Forelimb muscle (tissue), 1 donor: Measurements from ENCODE around the gene MYO15A. TPM values are rescaled to one million over a fixed set of nuclear protein-coding genes. Genes with fewer than 3 reads are reported as not detected.

ENCODE experiments used
- DNase-seq: peaks from one replicate; pipeline ENCODE4 v3.0.0-alpha.2; 2013; ENCODE audit warnings: low read depth
- polyA plus RNA-seq: library from polyadenylated mRNA; unstranded; fragments of 120-200 nt; gene quantifications from one replicate; pipeline ENCODE4 v1.2.1, GENCODE V29; 2013; ENCODE audit not compliant: insufficient read length

The MYO15A gene
- polyA plus RNA-seq, 1 donor: 1.2 TPM

DNA sequence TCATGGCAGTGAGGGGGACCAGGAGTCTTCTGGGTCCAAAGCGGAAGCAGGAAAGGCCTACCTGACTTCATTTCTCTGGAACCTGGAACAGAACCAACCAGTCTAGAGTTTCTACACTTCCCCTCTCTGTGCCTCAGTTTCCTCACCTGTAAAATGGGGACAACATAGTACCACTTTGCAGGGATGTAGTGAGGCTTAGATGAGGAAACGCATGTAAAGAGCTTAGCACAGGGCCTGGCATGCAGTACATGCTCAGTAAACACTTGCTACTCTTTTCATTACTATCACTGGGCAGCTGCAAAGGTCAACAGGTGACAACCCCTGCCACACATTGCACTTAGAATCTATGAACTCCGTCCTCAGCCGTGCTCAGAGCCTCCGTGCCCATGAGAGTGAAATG is 24.2 kb downstream of the MYO15A start:
- DNase-seq: no peak

DNA sequence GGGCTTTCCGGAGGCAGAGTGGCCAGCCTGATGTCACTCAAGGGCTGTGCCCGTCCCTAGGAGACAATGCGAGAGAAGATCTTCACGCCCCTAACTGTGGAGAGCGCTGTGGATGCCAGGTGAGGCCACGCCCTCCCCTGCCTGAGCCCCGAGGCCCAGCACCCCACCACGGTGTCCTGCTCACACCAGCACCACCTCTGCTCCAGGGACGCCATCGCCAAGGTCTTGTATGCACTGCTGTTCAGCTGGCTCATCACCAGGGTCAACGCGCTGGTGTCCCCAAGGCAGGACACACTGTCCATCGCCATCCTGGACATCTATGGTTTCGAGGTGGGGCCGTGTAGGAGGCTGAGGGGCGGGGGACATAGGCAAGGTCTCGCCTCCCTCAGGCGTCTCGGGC is 27.8 kb downstream of the MYO15A start:
- no peak for DNase-seq

DNA sequence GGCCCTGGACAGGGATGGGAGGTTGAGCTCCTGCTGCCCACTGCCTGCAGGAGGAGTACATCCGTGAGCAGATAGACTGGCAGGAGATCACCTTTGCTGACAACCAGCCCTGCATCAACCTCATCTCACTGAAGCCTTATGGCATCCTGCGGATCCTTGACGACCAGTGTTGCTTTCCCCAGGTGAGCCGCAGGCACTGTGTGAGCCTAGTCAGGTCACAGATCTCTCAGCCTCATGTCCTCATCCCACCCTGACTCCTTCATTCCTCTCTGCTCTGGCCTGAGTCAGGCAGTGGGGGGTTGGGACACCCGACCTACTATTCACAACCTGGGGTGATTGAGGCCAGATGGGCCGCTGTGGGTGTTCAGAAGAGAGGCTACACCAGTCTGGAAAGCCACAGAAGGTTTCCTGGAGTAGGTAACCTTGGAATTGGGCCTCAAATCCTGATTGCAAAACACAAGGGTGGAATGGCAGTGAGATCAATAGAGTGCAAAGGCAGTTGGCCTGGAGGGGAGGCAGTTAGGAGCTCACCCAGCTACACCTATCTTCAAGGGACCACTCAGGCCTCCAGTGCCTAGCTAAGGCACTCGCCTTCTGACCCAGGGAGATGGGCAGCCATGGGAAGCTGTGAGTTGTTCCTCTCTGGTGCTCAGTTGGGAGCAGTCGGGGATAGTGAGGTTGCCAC is 29.7 kb downstream of the MYO15A start:
- no peak for DNase-seq

DNA sequence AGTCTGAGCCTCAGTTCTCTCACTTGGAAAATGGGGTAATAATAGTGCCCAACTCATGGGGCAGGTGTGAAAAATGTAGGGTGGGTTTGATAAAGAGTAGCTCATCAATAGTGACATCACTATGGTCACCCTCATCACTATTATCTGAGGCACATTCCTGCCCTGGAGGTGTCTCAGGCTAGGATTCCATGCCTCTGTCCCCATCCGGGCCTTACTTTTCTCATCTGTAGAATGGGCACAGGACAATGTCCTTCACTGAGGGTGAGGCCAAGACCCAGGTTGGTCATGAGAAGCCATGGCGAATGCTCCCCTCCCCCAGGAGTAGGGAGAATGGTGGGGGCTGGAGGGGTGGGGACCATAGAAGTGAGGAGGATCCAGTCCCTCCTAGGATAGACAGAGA is 30.5 kb downstream of the MYO15A start:
- no peak for DNase-seq

DNA sequence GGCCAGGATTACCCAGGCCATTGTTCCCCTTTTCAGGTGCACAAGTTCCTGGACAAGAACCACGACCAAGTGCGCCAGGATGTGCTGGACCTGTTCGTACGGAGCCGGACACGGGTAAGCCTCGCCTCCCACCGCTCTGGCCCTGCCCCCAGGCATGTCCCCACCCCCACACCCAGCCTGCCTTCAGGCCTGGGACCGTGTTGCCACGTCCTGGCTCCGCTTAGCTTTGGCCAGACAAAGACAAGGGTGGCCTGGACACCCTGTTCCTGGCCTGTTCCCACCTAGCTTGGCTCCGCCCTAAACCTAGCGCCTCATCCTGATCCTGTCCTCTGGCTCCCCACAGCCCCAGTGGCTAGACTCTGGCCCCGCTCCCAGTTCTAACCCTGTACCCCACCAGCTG is 30.9 kb downstream of the MYO15A start:
- no peak for DNase-seq

DNA sequence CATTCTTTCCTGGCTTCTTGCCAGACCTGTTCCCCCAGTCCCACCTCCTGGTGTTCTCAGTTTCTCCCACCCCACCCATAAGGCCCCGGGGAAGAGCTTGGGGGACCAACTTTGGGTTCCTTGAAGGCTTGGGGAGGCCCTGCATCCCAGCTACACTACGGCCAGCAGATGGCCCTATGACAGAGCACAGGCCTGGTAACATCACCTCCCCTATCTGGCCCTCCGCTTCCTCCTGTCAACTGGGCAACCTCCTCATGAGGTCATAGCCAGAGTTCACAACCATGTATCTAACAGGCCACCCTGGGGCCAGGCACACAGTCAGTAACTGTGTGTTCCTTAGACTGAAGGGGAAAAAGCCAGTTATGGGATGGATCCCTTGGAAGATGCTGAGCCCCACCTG is 31.4 kb downstream of the MYO15A start:
- no peak for DNase-seq

DNA sequence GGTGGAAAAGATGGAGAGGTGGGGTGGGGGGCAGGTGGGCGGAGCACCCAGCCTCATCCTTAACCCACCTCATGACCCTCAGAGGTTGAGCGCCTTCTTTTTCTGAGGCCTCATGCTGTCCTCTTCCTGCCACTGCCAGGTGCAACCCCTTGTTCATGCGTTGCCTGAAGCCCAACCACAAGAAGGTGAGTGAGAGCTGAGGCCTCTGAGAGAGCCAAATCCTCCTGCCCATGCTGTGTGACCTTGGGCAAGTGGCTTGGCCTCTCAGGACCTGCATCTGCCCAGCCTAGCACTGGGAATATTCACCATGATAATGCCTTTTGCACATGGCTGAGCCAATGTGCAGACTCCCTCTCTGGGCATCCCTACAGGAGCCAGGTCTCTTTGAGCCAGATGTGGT is 32.1 kb downstream of the MYO15A start:
- DNase-seq: no peak

DNA sequence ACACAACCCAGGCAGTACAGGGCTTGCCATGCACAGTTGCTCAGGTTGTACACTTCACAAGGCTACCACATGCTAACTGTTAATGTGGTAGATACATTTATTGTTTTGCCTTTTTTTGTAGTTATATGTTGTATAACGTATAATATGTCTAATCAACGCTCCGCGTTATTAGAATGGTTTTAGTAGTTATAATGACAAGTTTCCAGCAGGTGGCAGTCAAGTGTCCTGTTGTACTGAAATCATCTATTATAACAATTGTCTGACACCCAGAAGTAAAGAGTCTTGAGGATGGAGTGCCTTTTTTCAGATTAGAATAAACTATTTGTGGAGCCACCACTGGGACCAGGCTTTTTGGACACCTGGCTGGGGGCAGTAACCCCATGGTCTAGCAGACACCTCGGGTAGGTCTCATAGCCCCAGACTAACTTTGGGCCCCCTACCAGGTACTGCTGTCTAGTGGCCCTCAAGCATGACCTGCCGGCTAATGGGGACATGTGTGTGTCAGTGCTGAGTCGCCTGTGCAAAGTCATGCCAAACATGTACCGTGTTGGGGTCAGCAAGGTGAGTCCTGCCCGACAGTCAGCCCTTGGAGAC is 32.8 kb downstream of the MYO15A start:
- peak; percentile 38 for DNase-seq

DNA sequence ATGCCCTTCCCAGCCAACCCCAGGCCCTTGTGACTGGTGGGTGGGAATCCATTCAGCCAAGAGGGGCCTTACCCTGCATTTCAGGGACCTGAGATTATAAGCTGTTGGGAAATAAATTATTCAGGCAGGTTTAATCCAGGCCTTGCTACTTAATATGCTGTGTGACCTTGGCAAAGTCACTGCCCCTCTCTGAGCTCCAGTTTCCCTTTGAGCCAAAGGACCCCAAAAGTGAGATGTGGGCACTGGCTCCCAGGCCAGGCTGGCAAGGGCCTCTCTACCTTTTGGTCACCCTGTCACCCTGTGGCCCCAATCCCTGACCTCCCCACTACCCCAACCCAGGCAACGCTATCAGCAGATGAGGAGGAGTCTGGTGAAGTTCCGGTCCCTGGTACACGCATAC is 33.9 kb downstream of the MYO15A start:
- no peak for DNase-seq

DNA sequence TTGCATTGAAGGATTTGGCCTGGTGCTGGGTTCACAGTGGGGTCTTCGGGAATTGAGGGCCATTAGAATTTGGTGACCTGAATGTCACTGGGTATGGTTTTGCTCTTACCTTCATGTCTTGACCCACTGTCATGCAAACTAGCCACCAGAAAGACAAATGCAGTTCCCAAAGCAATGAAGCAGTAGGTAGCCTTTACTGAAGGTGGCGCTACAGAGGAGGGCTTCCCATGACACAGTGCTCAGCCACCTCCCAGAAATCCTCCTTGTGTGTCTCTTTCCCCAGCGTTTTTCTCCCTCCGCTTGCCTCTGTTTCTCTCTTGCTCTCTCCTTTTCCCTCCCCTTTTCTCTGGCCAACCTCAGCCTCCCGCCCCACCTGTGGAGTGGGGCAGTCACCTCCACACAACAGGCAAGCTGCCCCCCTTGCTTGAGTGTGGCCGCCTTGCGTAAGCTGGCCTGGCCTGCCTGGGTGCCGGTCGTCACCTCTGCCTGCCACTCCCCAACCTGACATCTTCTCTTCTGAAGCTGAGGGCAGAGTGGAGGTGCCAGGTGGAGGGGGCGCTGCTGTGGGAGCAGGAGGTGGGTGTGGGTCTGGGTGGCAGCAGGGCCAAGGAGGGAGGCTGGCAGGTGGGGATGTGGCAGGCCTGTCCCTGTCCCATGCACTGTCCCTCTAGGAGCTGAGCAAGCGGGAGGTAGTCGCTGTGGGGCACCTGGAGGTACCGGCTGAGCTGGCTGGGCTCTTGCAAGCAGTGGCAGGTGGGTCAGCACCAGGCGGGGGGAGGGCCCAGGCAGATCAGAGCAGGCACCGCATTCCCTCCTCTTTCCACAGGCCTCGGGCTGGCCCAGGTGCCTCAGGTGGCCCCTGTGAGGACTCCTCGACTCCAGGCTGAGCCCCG is 34.7 kb downstream of the MYO15A start:
- DNase-seq: no peak

DNA sequence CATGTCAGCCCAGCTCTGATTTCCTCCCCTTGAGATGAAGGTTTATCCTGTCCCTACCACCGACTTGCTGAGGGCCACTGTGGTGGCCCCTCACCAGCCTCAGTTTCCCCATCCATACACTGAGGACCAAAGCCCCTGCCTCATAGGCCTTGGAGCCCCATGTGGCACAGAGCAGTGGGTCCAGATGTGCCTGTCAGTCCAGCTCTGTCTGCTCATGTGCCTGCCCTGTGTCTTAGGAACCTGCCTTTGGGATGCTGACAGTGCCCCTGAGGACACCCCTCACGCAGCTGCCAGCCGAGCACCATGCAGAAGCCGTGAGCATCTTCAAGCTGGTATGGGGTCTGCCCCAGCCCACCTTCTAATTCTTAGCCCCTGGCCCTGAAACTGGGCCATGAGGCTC is 35.7 kb downstream of the MYO15A start:
- no peak for DNase-seq

DNA sequence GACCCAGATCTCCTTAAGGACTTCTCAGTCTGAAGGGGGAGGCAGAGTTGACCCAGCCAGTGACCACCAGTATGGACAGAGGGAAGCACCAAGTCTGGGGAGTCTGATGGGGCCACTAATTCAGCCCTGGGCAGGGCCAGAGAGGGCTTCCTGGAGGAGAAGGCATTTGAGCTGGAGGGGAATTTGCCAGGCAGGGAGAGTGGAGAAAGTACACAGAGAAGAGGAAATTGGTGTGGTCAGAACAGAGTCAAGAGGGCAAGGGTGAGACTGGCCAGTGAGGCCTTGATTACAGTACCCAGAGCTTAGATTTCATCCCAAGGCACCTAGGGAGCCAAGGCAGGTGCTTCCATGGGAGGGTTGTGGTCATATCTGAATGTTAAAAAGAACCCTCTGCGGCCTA is 36.3 kb downstream of the MYO15A start:
- DNase-seq: no peak

DNA sequence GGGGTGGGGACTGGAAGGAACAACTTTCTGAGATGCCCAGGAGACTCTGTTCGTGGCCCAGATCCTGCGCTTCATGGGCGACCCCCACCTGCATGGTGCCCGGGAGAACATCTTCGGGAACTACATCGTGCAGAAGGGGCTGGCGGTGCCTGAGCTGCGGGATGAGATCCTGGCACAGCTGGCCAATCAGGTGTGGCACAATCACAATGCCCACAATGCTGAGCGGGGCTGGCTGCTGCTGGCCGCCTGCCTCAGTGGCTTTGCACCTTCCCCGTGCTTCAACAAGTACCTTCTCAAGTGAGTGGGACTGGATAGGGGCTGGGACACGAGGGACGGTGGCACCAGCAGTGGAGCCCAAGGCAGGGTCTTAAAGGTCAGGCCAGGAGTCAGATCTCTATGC is 37.3 kb downstream of the MYO15A start:
- no peak for DNase-seq

DNA sequence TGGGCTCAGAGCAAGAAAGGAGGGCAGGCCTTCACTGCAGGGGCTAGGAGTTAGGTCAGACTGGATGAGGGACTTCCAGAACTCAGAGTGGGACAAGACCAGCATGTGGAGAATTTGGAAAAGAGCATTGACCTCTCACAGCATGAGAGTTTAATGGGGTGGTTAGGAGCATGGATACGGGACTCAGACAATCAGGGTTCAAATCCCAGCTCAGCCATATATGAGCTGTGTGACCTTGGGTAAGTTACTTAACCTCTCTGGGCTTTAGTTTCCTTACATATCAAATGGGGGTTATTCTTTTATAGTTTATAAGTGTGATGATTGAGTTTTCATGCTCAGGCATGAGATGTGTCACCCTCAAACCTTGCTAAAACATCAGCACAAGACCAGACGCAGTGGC is 37.7 kb downstream of the MYO15A start:
- DNase-seq: no peak

DNA sequence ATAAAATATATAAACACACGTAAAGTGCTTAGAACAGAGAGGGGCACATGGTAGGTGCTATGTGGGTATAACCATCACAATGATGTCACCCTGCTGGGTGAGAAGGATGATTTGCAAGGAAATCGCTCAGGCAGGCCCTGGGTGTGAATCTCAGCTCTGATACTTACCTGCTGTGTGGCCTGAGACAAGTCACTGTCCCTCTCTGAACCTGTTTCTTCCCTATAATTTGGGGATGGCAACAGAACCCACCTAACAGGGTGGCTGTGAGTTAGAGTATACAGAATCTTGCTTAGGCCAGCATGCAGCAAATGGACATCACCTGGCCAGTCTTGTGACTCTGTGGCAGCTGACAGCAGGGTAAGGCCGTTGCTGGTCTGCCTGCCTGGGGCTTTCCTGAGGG is 38.4 kb downstream of the MYO15A start:
- DNase-seq: no peak

DNA sequence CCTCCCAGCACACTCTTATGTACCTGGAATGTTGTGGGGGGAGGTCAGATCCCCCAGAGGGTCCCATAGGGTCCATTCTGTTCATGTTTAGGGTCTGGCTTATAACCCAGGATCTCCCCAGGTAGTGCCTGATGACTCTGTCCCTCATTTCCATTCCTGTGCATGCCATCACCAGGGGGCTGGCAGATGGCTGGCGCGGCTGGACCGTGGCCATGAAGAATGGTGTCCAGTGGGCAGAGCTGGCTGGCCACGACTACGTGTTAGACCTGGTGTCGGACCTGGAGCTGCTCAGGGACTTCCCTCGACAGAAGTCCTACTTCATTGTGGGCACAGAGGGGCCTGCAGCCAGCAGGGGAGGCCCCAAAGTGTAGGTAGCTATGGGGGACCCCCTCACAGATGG is 40.0 kb downstream of the MYO15A start:
- no peak for DNase-seq

DNA sequence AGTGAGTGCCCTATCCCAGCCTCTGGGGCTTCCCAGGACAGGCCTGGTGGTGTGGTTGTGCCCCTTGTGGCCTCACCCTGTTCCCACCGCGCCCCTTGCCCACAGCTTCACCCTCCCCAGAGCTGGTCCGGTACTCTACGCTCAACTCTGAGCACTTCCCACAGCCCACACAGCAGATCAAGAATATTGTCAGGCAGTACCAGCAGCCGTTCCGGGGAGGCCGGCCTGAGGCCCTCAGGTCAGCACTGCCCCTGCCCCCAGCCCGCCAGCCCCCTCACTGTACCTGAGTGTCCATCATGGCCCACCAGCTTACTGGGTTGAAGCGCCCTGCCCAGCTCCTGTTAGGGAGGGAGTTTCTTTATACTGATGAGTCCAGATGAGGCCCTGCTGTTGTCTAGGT is 42.7 kb downstream of the MYO15A start:
- DNase-seq: no peak

DNA sequence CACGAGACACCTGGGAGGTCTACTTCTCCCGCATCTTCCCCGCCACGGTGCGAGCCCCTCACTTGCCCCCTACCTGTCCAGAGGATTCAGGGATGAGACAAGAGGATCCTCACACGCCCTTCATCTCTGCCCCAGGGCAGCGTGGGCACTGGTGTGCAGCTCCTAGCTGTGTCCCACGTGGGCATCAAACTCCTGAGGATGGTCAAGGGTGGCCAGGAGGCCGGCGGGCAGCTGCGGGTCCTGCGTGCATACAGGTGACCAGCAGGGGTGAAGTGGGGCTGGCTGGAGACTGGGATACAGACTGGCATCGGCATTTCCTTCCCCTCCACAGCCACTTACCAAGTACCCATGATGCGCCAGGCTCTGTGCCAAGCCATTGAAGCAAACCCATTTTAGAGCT is 46.6 kb downstream of the MYO15A start:
- no peak for DNase-seq

DNA sequence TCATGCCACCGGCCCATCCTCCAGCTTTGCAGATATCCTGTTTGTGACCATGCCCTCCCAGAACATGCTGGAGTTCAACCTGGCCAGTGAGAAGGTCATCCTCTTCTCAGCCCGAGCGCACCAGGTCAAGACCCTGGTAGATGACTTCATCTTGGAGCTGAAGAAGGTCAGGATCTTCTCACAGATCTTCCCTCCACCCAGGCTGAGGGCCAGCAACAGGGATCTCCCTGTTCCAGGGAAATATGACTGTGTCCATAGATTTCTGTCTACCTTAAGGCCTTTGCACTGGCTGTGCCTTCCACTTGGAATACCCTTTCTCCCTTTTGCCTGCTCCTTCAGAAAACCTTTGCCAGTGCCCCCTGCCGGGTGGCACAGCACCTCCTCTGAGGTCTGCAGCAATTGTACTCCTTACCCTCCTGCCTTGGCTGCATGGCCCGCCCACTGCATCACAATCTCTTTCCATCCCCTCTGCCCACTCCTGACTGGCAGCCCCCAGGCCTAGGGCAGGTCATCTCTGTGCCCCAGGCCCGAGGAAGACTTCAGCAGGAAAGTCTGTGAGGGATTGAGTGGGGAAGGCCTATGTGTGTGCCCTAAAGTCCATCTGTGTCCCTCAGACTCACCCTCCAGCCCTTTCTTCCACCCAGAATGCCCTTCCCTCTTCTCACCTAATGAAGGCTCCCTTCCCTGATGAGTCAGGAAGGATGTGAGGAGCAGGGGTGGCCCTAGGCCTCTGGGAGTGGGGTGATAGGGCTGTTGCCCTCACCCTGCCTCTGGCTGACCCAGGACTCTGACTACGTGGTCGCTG is 47.8 kb downstream of the MYO15A start:
- no peak for DNase-seq

DNA sequence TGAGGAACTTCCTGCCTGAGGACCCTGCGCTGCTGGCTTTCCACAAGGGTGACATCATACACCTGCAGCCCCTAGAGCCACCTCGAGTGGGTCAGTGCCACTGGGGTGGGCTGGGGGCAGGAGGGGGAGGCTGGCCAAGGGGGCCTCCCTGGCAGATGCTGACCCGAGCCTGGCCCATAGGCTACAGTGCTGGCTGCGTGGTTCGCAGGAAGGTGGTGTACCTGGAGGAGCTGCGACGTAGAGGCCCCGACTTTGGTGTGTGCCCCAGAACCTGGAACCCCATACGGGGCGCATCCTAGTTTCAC is 48.4 kb downstream of the MYO15A start:
- DNase-seq: no peak

DNA sequence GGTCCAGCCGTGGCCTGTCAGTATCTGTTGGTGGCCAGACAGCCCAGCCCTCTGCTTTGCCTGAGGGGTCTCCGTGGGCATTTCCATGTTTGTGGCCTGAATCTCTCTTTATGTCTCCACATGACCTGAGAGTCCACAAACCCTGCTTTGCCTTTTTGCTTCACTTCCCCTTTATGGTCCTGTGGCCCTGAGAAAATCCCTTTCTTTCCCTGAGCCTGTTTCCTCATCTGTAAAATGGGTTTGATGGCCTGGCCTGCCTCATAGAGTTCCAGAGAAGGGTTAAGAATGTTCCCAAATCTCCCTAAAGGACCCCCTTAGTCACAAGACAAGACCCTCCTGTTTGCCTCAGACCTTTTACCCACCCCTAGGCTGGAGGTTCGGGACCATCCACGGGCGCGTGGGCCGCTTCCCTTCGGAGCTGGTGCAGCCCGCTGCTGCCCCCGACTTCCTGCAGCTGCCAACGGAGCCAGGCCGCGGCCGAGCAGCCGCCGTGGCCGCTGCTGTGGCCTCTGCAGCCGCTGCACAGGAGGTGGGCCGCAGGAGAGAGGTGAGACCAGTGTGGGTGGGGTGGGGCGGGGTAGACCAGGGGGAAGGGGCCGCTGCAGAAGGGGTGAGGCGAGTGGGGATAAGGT is 48.9 kb downstream of the MYO15A start:
- DNase-seq: no peak
